B cell (primary cell): ENCODE data around the gene CADM2. TPM values are rescaled to one million over a fixed set of nuclear protein-coding genes. Genes with fewer than 3 reads are reported as not detected.

ENCODE experiments used
- ATAC-seq: fragments of 200-7000 bp; cut with Tn5 transposase; one replicate; pipeline ENCODE4 v1.10.0; 2021; ENCODE audit warnings: low read depth, mild to moderate bottlenecking, moderate number of reproducible peaks, moderate library complexity
- CTCF ChIA-PET: fragments of 350-600 bp; sonication (Branson Sonifier 250); formaldehyde crosslinking; loops from one replicate; lab custom pipeline; 2021; ENCODE audit warnings: antibody characterized with exemption, inconsistent platforms; lab: Charles Lee
- POLR2A ChIA-PET: fragments of 350-600 bp; sonication (Branson Sonifier 250); formaldehyde crosslinking; loops from one replicate; lab custom pipeline; 2021; ENCODE audit warnings: antibody characterized with exemption; lab: Charles Lee
- DNase-seq: peaks from one replicate; pipeline ENCODE4 v3.0.0; 2013
- H2AFZ ChIP-seq: 2 replicates; pipeline ENCODE4 v1.6.1; 2012; ENCODE audit warnings: mild to moderate bottlenecking, low read depth, low read length; ENCODE audit not compliant: insufficient read depth, poor library complexity, severe bottlenecking
- H3K27ac ChIP-seq, 2 donors: 1 replicate in 1 of 2; 2 replicates in 1 of 2; pipeline ENCODE4 v1.5.1; 2012 to 2013; ENCODE audit warnings: low read length in 2 of 2, mild to moderate bottlenecking in 2 of 2, moderate library complexity in 1 of 2
- H3K27me3 ChIP-seq, 4 experiments: fragments of 200-600 bp in 1 of 4; sonication (generic) in 1 of 4; replicated peaks in 1 of 4; 1 replicate in 2 of 4; 2 replicates in 2 of 4; pipeline versions ENCODE4 v1.6.1 to v1.7.0; 2013 to 2016; ENCODE audit warnings: low read length in 3 of 4, mild to moderate bottlenecking in 2 of 4, mixed read lengths in 1 of 4, moderate library complexity in 1 of 4; ENCODE audit not compliant: insufficient read depth in 4 of 4, control insufficient read depth in 3 of 4; ENCODE audit errors: control extremely low read depth in 1 of 4
- H3K36me3 ChIP-seq, 2 experiments: replicated peaks in 1 of 2; 1 replicate in 1 of 2; 2 replicates in 1 of 2; pipeline versions ENCODE4 v1.6.1 to v1.7.1; 2013; ENCODE audit warnings: low read length in 1 of 2; ENCODE audit not compliant: insufficient read depth in 2 of 2, control insufficient read depth in 1 of 2; ENCODE audit errors: control extremely low read depth in 1 of 2, extremely low read depth in 1 of 2
- H3K4me1 ChIP-seq, 2 donors: fragments of 200-600 bp in 1 of 2; sonication (generic) in 1 of 2; 1 replicate in 1 of 2; 2 replicates in 1 of 2; pipeline versions ENCODE4 v1.5.1 to v1.6.1; 2013 to 2017; ENCODE audit warnings: low read length in 2 of 2; ENCODE audit not compliant: control insufficient read depth in 2 of 2, insufficient read depth in 2 of 2
- H3K4me2 ChIP-seq: replicated peaks from 2 replicates; pipeline ENCODE3; 2012; ENCODE audit warnings: mild to moderate bottlenecking, low read depth, low read length; ENCODE audit not compliant: poor library complexity, severe bottlenecking
- H3K4me3 ChIP-seq, 5 experiments: fragments of 200-600 bp in 1 of 5; sonication (generic) in 1 of 5; 1 replicate in 3 of 5; 2 replicates in 2 of 5; pipeline versions ENCODE4 v1.5.1 to v1.7.0; 2011 to 2016; ENCODE audit warnings: low read length in 4 of 5, mild to moderate bottlenecking in 4 of 5, low read depth in 2 of 5, control low read depth in 1 of 5, moderate library complexity in 1 of 5; ENCODE audit not compliant: insufficient read depth in 1 of 5; ENCODE audit errors: control extremely low read depth in 1 of 5, extremely low read depth in 1 of 5
- H3K79me2 ChIP-seq: fragments of 200-600 bp; sonication (generic); one replicate; pipeline ENCODE4 v1.6.0; 2016; ENCODE audit warnings: low read length; ENCODE audit not compliant: control insufficient read depth, insufficient read depth
- H3K9ac ChIP-seq: fragments of 200-600 bp; sonication (generic); 2 replicates; pipeline ENCODE4 v1.6.1; 2017; ENCODE audit warnings: mild to moderate bottlenecking, low read length, moderate library complexity
- H3K9me3 ChIP-seq, 3 donors: one replicate each; pipeline versions ENCODE4 v1.6.1 to v1.7.1; 2013; ENCODE audit warnings: low read length in 2 of 3; ENCODE audit not compliant: control insufficient read depth in 2 of 3, insufficient read depth in 1 of 3; ENCODE audit errors: control extremely low read depth in 1 of 3
- H4K20me1 ChIP-seq: 2 replicates; pipeline ENCODE4 v1.6.0; 2012; ENCODE audit warnings: mild to moderate bottlenecking, low read length; ENCODE audit not compliant: insufficient read depth, control insufficient read depth, poor library complexity, severe bottlenecking
- H3K27ac Mint-ChIP-seq: one replicate; pipeline ENCODE4 v1.8.0; 2021; ENCODE audit warnings: mixed read lengths
- H3K27me3 Mint-ChIP-seq: one replicate; pipeline ENCODE4 v1.8.0; 2021; ENCODE audit warnings: mixed read lengths
- H3K4me1 Mint-ChIP-seq: one replicate; pipeline ENCODE4 v1.8.0; 2021; ENCODE audit warnings: mixed read lengths
- H3K4me3 Mint-ChIP-seq: one replicate; pipeline ENCODE4 v1.8.0; 2021; ENCODE audit warnings: mixed read lengths
- H3K9me3 Mint-ChIP-seq: one replicate; pipeline ENCODE4 v1.8.0; 2022; ENCODE audit warnings: mixed read lengths; ENCODE audit not compliant: insufficient read depth
- EZH2 ChIP-seq: IDR thresholded peaks from 2 replicates; pipeline ENCODE4 v1.6.1; 2012; ENCODE audit warnings: borderline replicate concordance, low read depth, mild to moderate bottlenecking, moderate library complexity, low read length; ENCODE audit not compliant: insufficient read depth, poor library complexity, severe bottlenecking
- WGBS: methylation state at CpG from one replicate; pipeline ENCODE4 v1.1.5; 2013; ENCODE audit warnings: missing lambda C conversion rate; ENCODE audit not compliant: insufficient coverage; 5-methylcytosine and 5-hydroxymethylcytosine counted together
- intact Hi-C: fragments of 100-400 bp; cut with micrococcal nuclease; formaldehyde crosslinking; loops from one replicate; pipeline ENCODE4 v1.10.0; 2022
- polyA plus RNA-seq: library from polyadenylated mRNA; depleted of rRNA; stranded (reverse); fragments of >200 nt; gene quantifications from 2 replicates; pipeline ENCODE4 v1.2.3, GENCODE V29; 2012
- total RNA-seq, 2 donors: library from RNA; stranded (reverse); fragments of 120-200 nt in 1 of 2; gene quantifications; 1 replicate in 1 of 2; 2 replicates in 1 of 2; pipeline versions ENCODE4 v1.2.3 to v1.2.4, GENCODE V29; 2013 to 2022
- TF ChIP-seq, protein P1 (sequence below): fragments of 200-600 bp; IDR thresholded peaks from one replicate; pipeline ENCODE4 v1.8.0; 2022; ENCODE audit warnings: antibody characterized with exemption, mild to moderate bottlenecking

CADM2 gene
- total and polyA plus RNA-seq, 2 donors (not counting 1 experiment from before 2014, with no cell fraction given) = 0.10 to 0.37 TPM

DNA sequence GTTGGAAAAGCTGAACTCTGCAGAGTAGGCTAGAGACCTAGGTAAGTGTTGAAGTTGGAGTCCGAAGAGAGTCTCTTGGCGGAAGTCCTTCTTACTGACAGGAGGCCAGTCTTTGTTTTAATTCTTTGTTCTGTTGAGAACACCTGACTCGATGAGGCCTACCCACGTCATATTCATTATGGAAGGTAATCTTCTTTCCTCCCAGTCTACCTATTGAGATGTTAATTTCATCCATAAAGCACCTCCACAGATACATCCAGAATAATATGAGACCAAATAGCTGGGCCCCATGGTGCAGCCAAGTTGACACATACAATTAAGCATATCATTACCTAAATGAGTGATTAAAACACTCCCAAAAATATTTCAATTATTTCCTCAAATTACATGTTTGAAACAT lies 515.5 kb downstream of the CADM2 start:
- Histone ChIP-seq H3K79me2 (no peaks in the 10 kb centered on the region), H4K20me1 (no peaks in the 10 kb centered on the region), H3K9ac (no peak overlapping the region), H3K4me2 (no peak overlapping the region), H3K36me3 (no peaks in the 10 kb centered on the region), H3K4me1 (no peaks in the 10 kb centered on the region), H3K4me3 (no peak overlapping the region), H3K9me3 (no peaks in the 10 kb centered on the region), H3K27me3 (no peaks in the 10 kb centered on the region), H3K27ac (no peak overlapping the region), H2AFZ (no peak overlapping the region)
- Mint-ChIP-seq H3K9me3 (no peaks in the 10 kb centered on the region), H3K27me3 (no peaks in the 10 kb centered on the region), H3K4me1 (no peaks in the 10 kb centered on the region), H3K27ac (no peak overlapping the region), H3K4me3 (no peak overlapping the region)
- no CpG with 5 or more reads among the region's 4 CpGs for WGBS
- ATAC-seq (no peak), DNase-seq (no peak)
- no peak for TF ChIP-seq EZH2
- TF ChIP-seq, protein P1, sequence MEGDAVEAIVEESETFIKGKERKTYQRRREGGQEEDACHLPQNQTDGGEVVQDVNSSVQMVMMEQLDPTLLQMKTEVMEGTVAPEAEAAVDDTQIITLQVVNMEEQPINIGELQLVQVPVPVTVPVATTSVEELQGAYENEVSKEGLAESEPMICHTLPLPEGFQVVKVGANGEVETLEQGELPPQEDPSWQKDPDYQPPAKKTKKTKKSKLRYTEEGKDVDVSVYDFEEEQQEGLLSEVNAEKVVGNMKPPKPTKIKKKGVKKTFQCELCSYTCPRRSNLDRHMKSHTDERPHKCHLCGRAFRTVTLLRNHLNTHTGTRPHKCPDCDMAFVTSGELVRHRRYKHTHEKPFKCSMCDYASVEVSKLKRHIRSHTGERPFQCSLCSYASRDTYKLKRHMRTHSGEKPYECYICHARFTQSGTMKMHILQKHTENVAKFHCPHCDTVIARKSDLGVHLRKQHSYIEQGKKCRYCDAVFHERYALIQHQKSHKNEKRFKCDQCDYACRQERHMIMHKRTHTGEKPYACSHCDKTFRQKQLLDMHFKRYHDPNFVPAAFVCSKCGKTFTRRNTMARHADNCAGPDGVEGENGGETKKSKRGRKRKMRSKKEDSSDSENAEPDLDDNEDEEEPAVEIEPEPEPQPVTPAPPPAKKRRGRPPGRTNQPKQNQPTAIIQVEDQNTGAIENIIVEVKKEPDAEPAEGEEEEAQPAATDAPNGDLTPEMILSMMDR = no peak
- POLR2A ChIA-PET = no interaction called here
- CTCF ChIA-PET = no interaction called here
- intact Hi-C loops = no loop called here

DNA sequence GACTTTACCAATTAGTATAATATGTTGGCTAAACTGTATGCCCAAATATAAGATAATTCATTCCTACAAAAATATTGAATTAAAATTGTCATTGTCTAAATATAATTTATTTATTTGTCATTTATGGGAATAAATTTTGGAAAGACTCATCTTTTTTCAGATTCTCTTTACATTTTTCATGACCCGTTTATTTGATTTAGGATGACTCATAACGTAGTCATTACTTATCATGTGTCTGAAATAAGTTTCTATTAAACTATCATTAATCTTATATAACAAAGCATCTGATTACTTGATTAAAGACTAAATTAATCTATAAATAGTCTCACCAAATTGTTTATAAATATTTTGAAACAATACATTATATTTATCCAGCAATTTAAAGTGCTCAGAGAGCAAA lies 516.6 kb downstream of the CADM2 start:
- CTCF ChIA-PET = no interaction called here
- Histone ChIP-seq H3K79me2 (no peaks in the 10 kb centered on the region), H3K36me3 (no peaks in the 10 kb centered on the region), H3K9me3 (no peaks in the 10 kb centered on the region), H3K9ac (no peak overlapping the region), H3K4me2 (no peak overlapping the region), H4K20me1 (no peaks in the 10 kb centered on the region), H3K27me3 (no peaks in the 10 kb centered on the region), H3K4me3 (no peak overlapping the region), H3K4me1 (no peaks in the 10 kb centered on the region), H3K27ac (no peak overlapping the region), H2AFZ (no peak overlapping the region)
- DNase-seq (no peak), ATAC-seq (no peak)
- POLR2A ChIA-PET = no interaction called here
- Mint-ChIP-seq H3K9me3 (no peaks in the 10 kb centered on the region), H3K27me3 (no peaks in the 10 kb centered on the region), H3K4me3 (no peak overlapping the region), H3K4me1 (no peaks in the 10 kb centered on the region), H3K27ac (no peak overlapping the region)
- TF ChIP-seq, protein P1 = no peak
- TF ChIP-seq EZH2 = no peak
- intact Hi-C loops = no loop called here
- no CpG with 5 or more reads among the region's 2 CpGs for WGBS
